ENCODE measurements around the gene DPP6.

DPP6 gene

DNA sequence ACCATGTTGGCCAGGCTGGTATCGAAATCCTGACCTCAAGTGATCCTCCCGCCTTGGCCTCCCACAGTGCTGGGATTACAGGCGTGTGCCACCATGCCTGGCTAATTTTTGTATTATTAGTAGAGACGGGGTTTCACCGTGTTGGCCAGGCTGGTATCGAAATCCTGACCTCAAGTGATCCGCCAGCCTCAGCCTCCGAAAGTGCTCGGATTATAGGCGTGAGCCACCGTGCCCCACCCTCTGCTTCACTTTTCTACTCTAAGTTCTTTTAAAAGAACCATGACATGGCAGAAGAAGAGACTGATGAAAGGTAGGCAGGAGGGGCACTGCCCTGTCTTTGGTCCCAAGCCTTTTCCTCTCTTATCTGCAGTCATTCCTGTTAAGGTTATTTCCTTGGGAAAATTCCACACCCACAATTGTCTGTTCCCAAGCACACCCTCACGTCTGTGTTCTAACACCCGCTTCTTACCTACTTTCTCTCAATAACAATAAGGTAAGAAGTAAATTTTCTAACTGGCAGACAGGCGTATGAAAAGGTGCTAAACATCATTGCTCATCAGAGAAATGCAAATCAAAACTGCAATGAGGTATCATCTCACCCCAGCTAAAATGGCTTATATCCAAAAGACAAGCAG, 291.7 kb downstream of the DPP6 start:
- DNase-seq, result no peak

DNA sequence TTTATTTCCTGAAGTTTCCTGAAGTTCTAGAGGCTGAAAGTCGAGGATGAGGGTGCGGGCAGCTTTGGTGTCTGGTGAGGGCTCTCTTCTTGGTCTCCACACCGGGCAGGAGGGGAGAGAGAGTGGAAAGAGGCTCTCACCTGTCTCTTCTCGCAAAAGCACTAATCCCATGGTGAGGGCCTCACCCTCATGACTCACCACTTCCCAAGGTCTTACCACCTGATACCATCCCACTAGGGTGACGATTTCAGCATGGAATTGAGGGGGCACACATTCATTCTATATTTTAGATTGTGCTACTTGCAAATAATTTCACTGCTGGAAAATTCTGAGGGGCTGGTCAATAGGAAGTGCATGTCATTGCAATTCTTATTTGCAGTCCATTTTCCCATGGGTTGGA, 292.9 kb downstream of the DPP6 start:
- DNase-seq, result no peak

DNA sequence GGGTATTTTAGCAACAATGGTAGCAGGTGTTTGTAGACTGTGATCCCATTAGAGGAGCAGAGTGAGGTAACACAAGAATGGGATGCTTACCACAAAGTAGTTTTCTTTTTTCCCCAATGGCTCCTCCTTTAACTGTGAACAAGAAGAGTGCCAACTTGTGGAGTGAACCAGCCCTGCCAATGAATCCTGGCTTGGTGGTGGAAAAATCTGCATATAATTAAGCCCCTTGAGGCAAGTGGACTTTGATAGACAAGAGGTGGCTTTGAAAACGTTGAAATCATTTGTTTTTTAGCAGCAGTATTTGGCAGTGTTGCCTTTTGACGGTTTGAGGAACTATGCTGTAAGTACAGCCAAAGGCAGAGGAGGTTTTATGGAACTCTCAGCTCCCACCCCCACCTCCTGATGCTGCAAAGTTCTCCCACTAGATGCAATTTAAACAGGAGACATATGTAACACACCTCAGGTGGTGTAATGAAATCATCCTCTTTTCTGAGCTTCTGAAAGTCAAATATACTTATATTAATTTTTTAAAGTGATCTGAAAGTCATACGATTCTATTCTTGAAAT, 295.6 kb downstream of the DPP6 start:
- no peak for DNase-seq

DNA sequence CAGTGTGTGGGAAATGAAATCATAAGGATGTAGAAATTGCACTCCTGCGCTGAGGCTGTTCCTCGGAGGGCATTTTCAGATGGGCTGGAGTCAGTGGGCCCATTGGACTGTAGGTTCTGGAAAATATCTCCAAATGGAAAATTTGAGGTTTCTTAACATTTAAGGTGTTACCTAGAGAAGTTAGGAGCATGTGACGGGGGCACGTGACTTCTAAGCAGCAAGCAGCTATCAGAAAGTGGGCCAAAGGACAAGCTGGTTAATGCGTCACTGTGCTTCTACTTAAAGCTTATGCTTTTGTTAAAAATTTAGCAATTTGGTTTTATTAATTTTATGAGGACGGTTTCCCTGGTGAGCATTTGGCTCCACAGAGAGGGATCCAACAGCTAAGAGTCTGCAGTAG, 298.7 kb downstream of the DPP6 start:
- no peak for DNase-seq

DNA sequence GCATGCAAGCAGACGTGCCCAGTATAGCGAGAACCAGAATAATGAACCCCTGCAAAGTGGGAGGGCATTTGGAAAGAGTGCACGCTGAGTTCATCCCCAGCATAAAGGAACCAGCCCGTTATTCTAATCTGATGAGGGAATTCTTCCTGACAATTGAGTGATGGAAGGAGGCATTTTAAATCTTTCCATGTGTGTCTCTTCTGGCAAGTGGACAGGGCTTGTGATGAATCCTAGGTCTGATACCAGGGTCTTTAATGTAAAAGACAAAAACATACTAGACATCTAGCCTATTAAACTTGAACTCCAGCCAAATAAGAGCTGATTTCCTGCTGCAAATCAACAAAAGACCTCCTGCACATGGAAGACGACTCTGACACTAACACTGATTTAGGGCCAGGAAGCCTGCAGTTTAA, 301.2 kb downstream of the DPP6 start:
- no peak for DNase-seq

DNA sequence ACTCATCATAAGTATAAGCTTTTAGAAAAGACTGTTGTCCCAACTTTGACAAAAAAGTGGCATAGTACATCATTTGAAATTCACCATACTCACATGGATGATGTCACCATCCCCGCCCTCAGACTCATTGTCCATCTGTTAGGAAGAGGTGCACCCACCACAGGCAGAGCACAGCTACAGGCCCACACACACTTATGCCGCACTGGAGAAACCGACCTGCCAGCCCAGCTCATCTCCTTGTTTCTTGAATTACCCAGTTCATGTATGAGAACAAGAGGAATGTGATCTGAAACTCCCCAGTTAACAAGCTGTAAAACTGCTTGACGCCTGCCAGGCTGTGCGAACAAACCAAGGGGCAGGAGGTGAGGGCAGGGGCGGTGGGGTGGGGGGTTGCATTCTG, 312.0 kb downstream of the DPP6 start:
- no peak for DNase-seq

DNA sequence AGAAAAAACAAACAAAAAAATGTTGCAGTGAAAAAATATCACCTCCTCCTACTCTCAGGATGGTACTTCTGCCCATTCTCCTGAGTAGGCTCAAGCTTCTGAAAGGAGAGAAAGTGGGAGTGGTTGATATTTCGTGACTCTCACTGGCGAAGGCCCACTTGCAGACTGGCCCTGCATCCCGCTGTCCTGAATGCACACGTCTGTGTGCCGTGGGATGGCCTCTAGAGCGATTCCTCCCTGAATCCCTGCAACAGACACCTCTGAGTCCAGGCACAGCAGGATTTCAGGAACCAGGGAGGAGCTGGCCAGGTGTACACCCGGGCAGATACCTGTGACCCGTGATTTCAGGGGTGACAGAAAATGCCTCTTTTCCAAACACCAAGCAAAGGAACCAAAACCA, 319.2 kb downstream of the DPP6 start:
- DNase-seq, result no peak

DNA sequence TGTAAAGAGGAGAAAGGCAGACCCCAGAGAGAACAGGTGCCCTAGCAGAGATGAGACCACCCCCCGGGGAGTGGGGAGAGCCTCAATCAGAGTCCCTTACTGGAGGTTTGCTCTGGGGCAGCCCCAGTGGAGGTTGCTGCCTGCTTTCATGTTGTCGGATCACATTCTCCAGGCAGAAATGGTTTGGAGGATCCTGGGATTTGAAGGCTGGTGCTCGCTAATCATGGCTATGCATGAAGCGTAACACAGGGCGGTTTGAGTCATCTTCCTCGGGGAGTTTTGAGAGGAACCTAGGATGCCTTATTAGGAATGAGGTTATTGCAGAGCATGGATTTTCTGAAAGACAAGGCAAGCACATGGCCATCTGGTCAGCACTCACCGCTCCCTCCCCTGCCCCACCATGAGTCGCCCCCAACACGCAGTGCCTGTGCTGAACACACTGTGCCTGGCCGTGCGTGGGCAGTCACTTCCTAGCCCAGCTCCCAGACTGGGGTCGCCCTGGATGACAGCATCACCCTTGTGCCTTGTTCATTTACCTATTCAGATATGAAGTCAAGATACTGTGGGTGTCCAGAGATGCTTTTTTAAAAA, 319.9 kb downstream of the DPP6 start:
- DNase-seq, result no peak

DNA sequence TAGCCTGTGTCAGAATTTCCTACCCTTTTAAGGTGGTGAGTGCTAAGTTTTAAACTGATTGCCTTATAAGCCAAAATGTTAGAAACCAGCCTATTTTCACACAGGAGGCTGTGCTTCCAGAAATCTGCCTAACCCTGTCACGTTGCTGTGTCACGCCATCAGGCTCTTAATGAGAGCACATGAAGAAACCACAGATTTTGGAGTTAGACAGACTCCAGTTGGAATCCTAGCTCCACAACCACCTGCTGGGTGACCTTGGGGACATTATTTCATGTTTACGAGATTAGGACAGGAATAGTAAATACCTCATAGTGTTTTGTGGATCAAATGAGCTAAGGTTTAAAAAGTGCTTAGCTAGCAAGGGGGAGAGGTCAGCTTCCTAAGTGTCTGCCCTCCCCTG, 321.8 kb downstream of the DPP6 start:
- DNase-seq, result no peak

DNA sequence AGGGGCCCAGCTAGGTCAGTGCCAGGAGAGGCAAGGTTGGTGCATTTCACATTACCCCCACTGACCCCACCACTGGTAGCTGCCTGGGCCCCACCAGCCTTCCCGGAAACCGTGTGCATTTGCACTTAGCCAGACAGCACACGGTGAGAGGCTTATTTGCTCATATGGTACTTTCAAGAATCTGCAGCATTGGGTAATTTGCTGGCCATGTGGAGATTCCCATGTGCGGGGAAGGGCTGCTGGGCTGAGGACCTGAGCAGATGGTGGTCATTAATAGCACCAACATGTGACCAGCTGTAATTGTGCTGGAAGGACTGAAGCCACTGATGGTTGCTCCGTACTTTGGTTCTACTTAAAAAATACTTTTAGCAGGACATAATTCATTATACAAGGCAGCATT, 323.8 kb downstream of the DPP6 start:
- no peak for DNase-seq

DNA sequence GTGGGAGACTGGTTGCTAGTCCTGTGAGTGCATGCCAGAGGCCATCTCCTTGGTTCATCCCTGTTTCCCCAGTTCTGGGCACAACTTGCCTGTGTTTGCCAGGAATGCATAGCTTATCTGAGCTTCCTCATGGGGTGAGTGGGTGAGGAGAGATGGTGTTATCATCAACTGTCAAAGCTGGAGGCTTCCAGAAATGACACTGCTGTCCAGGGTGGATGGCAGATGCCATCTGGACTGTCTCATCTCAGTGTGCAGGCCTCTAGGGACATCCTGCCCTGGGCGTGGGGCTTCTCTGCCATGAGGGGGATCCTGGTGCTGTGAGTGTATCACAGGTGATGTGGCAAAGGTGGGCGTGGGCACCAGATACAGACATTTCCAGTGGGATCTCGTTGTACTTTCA, 328.6 kb downstream of the DPP6 start:
- no peak for DNase-seq

DNA sequence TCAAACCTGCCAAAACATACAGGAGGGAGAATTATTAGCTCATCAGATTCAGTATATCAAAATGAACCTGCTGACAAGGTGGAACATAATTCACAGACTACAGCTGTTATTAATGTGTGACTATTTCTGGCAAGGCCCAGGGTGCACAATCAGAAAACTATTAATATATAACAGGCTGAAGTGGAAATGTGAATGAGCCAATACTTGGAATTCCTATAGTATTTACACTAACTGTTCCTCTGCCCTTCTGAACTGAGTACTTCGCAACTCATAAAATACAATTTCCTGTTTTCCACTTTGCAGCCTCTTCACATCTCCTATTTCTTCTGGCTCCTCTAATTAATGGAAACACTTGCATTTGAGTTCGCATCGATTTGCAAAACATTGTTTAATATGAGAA, 330.8 kb downstream of the DPP6 start:
- DNase-seq, result no peak

DNA sequence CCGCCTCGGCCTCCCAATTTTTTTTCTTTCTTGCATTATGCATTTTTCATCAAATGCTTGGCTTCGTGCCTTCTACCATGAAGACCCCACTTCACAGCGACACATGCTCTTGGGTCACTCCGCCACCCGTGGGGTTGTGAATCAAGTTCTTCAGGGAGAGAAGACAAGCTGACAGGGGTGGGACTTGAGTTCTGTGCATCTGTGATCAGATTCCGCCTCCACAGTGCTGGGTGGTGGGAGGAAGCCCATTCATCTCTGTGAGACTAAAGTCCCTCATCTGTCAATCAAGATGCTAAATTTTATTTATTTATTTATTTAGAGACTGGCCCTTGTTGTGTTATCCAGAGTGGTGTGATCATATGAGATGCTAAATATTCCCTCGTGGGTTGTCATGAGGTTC, 333.0 kb downstream of the DPP6 start:
- no peak for DNase-seq

DNA sequence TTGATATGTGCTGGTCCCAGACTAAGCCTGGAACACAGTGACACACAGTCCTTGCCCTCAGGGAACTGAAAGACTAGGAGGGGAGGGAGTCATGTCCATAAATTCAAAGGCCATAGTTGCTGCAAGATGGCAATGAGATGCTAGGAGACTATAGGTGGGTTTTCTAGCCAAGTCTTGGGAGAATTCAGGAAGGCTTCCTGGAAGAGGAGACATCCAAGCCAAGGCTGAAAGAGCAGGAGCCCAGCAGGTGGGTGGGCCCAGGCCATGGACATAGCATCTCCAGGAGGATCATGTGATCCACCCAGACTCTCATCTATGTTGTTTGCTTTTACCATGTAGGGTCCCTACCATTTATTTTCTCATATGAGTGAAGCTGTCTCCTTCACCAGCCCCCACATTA, 335.1 kb downstream of the DPP6 start:
- DNase-seq, result no peak

DNA sequence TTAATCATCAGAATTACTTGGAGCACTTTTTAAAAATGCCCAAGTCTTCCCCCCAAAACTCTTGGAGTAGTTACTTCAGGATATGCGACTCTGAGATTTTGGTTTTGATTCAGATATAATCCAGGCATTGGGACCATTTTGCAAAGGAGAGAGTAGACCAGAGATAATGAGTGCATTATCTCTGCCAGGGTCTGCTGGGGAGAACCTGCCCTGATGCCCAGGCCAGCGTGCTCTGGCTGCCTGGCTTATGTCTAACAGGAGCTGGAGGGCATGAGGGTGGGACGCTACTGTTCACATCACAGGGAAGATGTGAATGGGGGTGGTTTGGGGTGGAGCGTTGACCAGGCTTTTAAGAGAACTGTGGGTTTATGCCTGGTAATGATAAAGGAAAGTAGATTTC, 336.2 kb downstream of the DPP6 start:
- DNase-seq, result no peak

DNA sequence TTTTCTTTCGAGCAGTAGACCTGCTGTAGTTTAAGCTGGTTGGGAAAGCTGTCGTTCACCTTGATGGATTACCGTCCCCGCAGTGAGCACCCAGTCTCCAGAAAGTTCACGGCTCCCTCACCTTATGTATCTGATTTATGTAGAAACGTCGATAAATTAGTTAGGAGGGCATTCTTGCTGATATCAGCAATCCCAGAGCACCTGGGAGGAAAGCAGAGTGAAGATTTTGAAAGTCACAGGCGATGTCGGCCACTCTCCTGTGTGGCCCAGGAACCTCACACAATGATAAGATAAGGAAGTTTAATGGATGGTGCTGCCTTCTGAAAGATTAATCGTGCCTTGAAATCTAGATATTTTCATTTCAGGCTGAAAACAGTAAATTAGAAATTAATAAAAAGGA, 336.8 kb downstream of the DPP6 start:
- no peak for DNase-seq

DNA sequence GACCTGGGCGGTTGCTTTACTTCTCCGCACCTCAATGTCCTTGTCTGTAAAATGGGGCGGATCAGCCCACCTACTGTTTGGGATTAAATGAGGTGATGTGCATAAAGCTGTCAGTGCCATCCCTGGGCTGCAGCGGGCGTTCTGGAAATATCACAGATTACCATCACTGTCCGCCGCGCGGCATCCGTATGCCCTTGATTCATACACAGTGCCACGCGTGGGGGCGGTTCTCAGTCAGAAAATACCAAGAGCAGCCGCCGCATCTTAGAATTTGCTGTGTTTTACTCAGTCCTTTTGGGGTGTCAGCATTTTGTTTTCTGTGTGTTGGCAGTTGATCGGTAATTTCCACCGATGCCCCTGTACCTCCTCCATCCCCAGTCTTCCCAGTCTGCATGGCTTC, 338.8 kb downstream of the DPP6 start:
- no peak for DNase-seq

DNA sequence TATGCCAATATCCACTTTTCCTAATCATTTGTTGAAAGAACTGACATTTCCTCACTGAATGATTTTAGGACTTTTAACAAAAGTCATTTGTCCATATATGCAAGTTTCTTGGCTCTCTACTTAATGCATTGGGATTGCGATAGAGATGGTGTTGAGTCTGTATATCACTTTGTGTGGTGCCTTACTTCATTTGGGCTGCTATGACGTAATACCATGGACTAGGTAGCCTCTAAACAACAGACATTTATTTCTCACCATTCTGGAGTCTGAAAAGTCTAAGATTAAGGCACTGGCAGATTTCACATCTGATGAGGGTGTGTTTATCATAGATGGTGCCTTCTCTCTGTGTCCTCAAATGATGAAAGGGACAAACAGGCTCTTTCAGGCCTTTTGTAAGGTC, 342.6 kb downstream of the DPP6 start:
- DNase-seq, result no peak

DNA sequence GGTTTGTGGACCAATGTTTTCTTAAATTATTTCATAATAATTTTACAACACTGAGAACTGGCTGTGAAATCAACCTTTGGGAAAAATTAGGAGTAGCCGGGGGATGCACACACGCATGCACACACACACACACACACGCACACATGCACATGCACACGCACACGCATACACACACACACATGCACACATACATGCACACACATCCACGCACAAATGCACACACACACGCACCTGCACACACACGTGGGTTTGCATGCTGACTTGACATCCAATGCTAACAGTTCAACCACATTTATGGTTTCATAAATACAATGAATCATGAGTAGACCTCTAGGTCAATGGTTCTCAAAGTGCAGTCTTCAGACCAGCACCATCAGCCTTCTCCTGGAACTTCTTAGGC, 354.1 kb downstream of the DPP6 start:
- no peak for DNase-seq

DNA sequence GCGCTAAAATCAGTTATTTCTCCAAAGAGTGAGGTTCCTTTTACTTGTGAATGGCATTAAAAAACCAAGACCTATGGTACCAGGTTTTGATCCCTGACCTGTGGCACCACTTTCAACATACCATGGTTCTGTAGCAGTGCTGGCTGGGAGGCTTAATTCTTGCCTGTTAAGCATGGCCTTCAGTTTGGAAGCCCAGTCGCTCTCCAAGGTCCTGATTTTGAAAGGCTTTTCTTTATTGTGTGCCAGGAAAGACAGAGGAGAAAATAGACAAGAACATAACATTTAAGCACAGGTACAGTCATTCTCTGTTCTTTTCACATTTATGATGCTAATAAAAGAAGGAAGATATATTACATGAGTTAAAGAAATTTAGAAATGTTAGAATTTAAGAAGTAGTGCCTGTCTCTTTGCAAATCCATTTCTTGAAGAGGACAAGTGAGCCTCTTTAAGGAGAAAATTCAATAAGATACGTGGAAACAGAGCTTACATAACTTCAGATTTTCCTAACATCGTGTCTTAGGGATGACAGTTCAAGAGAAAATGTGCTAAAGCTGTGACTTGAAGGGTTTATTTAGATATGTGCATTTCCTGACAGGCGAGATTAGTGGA, 357.6 kb downstream of the DPP6 start:
- no peak for DNase-seq

DNA sequence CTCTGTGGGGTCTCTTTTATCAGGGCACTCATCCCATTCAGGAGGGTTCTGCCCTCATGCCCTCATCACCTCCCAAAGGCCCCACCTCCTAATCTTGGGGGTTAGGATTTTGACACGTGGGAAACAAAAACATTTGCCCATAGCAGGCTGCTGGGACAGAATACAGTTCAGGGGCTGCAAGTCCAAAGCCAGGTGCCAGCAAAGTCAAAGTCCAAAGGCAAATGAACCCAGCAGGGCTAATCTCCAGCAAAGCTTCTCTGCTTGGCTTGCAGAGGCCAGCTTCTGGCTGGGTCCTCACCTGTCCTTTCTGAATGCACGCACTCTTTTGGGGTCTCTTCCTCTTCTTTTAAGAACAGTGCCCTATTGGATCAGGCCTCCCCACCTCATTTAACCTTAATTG, 359.9 kb downstream of the DPP6 start:
- no peak for DNase-seq

DNA sequence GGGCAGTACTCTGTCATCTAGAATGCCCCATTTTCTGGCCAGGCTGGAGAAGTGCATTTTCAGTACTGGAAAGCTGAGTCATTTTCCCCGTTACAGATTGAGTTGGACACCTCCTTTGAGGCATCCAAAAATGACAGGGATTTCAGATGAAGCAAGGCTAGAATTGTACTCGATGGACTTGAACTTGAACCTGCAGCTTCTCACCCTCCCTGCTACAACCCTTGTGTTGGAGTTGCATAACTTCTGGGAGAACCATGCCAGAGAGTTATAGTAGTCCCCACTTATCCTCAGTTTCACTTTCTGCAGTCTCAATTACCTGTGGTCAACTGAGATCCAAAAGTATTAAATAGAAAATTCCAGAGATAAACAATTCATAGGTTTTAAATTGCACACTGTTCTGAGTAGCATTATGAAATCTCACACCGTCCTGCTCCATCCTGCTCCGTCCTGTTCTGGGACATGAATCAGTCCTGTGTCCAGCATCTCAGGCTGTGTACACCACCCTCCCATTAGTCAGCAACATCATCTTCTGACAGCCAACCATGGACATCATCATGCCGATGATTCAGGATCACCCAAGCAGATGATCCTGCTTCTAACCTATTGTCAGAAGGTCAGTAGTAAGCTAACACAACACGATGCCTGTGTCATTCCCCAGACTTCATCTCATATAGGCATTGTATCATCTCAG, 363.7 kb downstream of the DPP6 start:
- DNase-seq, result no peak

DNA sequence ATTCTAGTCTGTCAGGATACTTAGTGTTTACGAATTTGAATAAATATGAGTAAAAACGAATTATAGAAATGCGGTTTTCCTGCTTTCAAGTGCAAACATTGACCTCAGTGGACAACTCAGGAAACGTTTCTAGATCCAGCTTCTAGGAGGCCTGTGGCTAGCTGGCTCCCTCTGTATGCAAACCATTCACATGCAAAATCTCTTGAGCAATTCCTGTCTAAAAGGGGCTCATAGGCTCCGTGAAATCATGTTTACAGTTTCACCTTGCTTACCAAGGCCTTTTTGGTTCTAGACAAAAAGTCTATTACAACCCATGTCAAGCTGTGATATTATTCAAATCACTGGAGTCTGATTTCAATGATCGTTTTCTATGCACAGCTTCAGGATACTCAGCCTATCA, 364.5 kb downstream of the DPP6 start:
- DNase-seq, result no peak

DNA sequence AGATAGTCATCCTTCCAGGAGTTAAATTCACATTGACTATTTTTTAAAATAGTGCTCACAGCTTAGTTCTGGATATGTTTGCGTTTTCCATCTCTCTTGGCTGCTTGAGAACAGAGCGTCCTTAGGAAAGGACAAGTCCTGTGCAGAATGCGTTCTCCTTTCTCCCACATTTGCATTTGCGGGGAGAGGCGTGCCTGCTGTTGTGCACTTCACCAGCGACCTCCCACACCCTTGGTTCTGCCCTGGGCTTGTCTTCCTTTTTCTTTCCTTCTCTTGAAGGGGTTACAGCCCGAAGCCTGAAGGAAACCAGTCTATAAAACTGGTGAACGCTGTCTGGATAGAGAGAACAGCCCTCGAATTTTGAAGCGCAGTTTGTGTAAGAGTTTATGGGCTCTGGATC, 367.1 kb downstream of the DPP6 start:
- DNase-seq, result no peak
